8988T (cell line): Measurements from ENCODE around the gene VIPR2.
"Not testable (repeated sequence)": the region's sequence is repeated elsewhere in the genome, so short reads cannot be mapped to it uniquely, and the experiment has no call there.

Experiments
- DNase-seq: peaks from one replicate; pipeline ENCODE4 v3.0.0; 2011

VIPR2 gene

GRCh38 chr7:159017210-159017609 is 127.5 kb downstream of the VIPR2 start:
- DNase-seq: no peak

DNA sequence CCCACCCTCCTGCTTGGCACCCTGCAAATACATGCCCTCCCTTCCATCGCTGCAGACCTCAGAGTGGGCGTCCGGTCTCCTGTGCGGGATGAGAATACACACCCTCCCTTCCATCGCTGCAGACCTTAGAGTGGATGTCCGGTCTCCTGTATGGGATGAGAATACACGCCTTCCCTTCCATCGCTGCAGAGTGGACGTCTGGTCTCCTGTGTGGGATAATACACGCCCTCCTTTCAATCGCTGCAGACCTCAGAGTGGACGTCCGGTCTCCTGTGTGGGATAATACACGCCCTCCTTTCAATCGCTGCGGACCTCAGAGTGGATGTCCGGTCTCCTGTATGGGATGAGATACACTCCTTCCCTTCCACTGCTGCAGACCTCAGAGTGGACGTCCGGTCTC is 128.1 kb downstream of the VIPR2 start:
- DNase-seq: no peak

DNA sequence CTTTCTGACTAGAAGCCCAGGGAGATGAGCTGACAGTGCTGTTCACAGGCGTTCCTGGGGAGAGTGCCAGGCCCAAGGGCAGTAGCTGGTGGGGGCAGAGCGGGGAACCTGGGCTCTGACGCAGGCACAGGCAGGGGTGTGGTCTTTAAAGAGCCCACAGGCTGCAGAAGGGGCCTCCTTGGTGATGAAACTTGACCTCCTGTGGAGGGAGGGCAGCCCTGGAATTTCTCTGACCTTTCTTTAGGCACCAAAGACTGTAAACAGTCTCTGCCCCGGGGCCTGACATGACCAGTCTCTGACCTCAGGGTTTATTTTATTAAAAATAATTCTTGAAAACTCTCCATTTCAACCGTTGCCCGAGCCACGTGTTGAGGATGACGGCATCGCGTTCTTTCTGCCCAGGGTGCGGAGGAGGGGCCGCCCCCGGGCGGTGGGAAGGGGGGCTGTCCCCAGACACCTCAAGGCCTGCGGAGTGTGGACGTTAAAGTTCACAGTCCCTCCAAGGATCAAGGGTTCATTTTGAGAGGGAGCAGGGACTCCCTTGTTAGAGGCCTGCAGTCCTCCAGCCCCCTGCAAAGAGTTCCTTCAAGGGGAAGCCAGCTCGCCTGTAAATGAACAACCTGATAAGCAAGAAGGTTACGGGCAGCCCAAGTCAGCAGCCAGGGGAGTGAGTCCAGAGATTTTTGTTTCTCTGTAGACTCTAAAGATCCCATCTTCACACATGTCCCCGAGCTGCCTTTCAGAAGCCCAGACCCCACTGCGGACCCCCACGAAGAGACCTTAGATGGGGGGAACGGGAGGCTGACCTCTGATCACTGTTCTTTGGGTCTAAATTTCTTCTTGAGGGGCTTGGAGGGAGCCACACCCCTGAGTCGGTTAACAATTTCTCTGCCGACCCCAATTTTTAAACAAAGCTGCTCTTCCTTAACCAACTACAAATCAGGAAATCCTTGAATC is 128.9 kb downstream of the VIPR2 start:
- no peak for DNase-seq

GRCh38 chr7:159015081-159015453 is 129.6 kb downstream of the VIPR2 start:
- DNase-seq: no peak

DNA sequence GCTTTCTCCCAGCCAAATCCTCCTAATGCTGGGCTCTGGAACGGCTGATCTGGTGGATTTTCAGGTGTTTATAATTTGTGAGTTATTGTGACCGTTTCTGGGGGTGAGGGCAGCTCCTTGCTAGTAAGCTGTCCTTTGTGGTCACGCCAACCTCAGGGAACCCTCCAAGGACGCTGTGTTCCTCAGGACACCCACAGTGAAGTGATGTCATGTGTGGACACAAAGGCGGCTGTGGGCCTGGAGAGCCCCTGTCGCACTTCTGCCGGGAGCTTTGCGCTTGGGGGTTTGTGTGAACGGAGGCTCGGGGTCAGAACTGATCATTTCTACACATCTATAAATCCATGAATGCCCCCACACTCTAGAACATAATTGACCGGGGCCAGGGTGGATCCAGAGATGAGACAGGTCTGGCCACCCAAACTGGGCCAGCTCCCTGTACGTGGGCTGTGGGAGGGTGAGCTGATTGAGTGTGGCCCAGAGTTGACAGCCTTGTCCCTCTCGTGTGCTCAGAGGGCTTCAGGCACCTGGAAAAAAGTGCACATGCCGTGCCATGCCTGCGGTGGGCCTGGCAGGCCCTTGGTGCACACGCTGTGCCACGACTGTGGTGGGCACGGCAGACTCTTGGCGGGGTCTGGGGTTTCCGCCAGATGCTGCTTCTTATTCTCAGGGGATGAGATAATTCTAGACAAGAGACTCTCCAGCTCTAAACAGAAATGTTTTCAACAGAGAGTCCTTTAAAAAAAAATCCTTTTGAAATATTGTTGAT is 130.2 kb downstream of the VIPR2 start:
- DNase-seq: no peak

GRCh38 chr7:159013825-159014289 is 130.8 kb downstream of the VIPR2 start:
- DNase-seq: no peak

DNA sequence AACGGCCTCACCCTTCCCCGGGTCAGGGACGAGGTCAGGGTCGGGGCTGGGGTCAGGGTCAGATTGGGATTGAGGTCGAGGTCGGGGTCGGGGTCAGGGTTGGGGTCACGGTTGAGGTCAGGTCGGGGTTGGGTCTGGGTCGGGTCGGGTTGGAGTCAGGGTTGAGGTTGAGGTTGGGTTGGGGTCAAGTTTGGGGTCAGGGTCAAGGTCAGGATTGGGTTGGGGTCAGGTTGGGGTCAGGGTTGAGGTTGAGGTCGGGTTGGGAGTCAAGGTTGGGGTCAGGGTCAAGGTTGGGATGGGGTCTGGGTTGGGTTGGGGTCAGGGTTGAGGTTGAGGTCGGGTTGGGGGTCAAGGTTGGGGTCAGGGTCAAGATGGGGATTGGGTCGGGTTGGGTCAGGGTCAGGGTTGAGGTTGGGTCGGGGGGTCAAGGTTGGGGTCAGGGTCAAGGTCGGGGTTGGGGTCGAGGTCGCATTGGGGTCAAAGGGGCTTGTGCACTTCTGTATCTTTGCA is 131.4 kb downstream of the VIPR2 start:
- no peak for DNase-seq

- no peak for DNase-seq
Measured at GRCh38 chr7:159012353-159013069, 132.2 kb downstream of the VIPR2 start.

DNA sequence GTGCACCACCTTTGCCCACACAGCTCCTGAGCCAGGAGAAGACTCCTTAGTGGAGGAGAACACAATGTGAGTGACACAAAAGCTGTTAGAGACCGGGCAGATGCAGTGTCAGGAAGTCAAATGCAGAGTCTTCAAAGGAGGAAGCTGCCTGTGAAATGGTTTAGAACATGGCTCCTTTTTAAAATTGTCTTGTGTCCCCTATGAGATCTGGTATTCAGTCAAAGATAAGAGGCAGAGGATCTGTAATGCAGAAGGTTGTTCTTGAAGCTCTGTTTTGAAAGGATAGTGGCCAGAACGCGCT is 133.0 kb downstream of the VIPR2 start:
- DNase-seq: no peak

DNA sequence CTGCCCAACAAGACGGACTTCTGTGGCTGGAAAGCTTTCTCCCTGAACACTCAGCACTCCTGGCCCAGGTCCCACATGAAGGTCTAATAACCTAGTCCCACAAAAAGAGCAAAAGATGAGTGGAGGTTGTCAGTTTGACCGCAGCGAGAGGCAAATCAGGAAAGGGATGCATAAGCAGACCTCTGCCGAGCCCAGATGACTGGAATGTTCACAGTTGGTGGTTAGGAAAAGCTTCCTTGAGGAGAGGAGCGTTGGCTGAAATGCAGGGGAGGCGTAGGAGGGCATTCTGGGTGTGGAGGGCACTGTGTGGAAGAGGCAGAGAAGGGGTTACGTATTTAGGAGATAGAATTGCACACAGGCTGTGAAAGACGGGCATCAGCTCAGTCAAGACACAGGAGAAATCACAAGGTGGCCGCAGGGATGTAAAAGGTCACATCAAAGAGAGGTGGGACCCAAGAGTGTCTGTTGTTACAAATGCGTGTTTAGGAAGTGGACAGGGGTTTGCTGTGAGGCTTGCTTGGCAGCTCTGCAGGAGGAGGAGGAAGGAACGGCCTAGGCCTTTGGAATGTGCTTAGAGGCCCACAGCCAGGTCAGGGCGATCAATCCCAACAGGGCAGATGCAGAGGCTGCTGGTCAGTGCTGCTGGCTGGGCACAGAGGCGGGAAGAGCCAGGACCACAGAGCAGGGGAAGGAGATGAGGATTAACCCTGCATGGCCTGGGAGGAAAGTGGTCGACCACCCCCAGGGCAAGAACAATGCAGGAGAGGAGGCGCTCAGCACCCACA is 133.5 kb downstream of the VIPR2 start:
- no peak for DNase-seq

- DNase-seq: no peak
Measured at GRCh38 chr7:159010411-159010810, 134.3 kb downstream of the VIPR2 start.

GRCh38 chr7:159009951-159010350 is 134.7 kb downstream of the VIPR2 start:
- no peak for DNase-seq

DNA sequence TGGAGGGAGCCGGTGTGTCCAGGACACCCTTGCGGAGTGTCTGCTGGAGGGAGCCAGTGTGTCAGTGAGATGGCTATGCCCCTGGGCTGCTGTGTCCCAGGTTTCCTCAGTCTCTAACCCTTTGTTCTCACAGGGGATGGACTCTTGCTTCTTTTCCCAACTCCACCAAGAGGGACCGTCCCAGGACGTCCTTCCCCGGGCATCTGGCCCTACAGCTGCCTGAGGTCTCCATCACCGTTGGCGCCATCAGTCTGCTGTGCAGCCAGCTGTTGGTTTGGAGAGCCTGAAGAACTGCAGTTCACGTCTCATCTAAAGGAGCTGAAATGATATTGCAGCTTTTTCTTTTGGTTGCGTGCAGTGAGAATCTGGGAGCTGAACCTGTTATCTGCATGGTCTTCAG is 136.2 kb downstream of the VIPR2 start:
- DNase-seq: no peak

GRCh38 chr7:159007996-159008389 is 136.7 kb downstream of the VIPR2 start:
- no peak for DNase-seq

- DNase-seq: no peak
Measured at GRCh38 chr7:159007364-159007995, 137.2 kb downstream of the VIPR2 start.

- DNase-seq: no peak
Measured at GRCh38 chr7:159006610-159007130, 138.0 kb downstream of the VIPR2 start.

DNA sequence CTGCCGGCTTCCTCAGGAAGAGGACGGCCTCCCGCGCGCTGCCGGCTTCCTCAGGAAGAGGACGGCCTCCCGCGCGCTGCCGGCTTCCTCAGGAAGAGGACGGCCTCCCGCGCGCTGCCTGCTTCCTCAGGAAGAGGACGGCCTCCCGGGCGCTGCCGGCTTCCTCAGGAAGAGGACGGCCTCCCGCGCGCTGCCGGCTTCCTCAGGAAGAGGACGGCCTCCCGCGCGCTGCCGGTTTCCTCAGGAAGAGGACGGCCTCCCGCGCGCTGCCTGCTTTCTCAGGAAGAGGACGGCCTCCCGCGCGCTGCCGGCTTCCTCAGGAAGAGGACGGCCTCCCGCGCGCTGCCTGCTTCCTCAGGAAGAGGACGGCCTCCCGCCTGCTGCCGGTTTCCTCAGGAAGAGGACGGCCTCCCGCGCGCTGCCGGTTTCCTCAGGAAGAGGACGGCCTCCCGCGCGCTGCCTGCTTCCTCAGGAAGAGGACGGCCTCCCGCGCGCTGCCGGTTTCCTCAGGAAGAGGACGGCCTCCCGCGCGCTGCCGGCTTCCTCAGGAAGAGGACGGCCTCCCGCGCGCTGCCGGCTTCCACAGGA is 138.6 kb downstream of the VIPR2 start:
- DNase-seq: not testable (repeated sequence)

- DNase-seq: no peak
Measured at GRCh38 chr7:159005618-159006017, 139.0 kb downstream of the VIPR2 start.

DNA sequence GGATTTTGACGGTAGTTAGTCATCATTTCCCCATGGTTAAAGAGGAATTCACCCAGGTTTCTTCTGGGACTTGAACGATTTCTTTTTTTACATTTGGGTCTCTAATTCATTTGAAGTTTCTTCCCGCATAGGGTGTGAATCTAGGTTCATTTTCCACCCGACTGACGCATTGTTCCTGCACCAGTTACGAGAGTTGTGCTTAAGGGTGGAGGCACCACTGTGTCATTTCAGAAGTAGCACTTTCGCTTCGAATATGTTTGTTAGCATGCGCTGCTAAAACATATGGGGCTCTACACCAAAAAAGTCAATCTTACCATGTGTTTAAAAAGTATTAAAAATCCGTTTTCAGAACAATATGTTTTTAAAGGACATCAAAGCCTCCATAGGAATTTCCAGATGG is 140.3 kb downstream of the VIPR2 start:
- no peak for DNase-seq

DNA sequence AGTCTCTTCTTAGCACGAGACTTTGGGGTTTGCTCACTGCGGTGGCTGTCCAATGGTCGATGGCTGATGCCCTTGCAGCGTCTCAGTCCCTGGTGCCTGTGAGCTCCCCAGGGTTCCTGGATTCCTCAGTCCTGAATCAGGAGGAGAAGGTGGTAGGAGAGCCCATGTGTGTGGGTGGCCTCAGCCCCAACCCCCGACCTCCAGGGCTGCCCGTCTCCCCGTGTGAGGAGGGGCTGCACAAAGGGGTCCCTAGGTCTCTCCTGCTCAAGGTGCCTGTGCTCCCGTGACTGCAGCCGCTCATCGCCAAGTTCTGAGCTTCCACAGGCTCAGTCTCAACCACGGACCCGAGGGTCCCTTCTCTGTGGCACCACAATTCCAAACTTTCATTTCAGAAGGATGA is 142.9 kb downstream of the VIPR2 start:
- DNase-seq: no peak

DNA sequence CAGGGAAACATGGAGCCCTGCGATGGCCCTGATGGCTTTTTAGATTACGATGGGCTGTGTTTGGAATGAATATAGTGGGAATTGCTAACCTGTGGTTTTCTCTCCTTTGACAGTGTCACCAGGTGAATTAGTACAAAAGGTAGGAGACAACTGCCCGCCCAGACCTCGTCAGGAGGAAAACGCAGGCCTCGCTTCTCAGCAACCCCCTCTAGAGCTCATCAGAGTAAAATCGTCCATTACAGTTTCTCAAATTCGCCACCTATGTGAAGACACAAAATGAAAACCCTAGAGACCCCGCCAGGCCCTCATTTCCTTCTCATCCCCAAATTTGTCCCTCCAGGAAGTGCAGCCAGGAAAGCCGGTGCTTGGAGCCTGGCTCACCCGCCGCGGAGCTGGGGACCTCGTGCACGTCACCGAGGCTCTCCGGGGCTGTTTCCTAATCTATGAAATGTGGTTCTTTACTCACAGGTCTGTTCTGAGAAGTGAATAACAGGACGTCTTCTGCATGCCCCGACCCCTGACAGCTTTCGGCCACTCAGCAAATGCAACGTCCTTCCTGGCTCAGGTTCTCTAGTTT is 143.7 kb downstream of the VIPR2 start:
- DNase-seq: no peak
